NT2/D1 (cell line): ENCODE measurements around the gene CDH10.

Experiments
- DNase-seq: peaks from one replicate; pipeline ENCODE4 v3.0.0-alpha.2; 2011; ENCODE audit warnings: low read depth, low spot score
- H3K27me3 ChIP-seq: 2 replicates; pipeline ENCODE4 v1.6.0; 2011; ENCODE audit warnings: mild to moderate bottlenecking; ENCODE audit not compliant: insufficient read length, insufficient read depth
- H3K36me3 ChIP-seq: 2 replicates; pipeline ENCODE4 v1.6.1; 2011; ENCODE audit warnings: mild to moderate bottlenecking, low read length, mixed read lengths; ENCODE audit not compliant: insufficient read depth, insufficient read length
- H3K4me1 ChIP-seq: 2 replicates; pipeline ENCODE4 v1.5.1; 2011; ENCODE audit not compliant: insufficient read depth, insufficient read length
- H3K4me3 ChIP-seq: 2 replicates; pipeline ENCODE4 v1.5.1; 2011; ENCODE audit warnings: low read depth; ENCODE audit not compliant: insufficient read length
- H3K9ac ChIP-seq: 2 replicates; pipeline ENCODE4 v1.6.0; 2011; ENCODE audit warnings: low read depth; ENCODE audit not compliant: insufficient read length
- H3K9me3 ChIP-seq: 2 replicates; pipeline ENCODE4 v1.5.1; 2011; ENCODE audit warnings: mild to moderate bottlenecking, low read length; ENCODE audit not compliant: insufficient read depth
- SUZ12 ChIP-seq: IDR thresholded peaks from 2 replicates; pipeline ENCODE4 v1.6.1; 2011; ENCODE audit not compliant: insufficient read length, insufficient read depth; ENCODE audit errors: extremely low read depth
- YY1 ChIP-seq: IDR thresholded peaks from 2 replicates; pipeline ENCODE4 v1.6.1; 2011; ENCODE audit not compliant: insufficient read length, insufficient read depth
- ZNF274 ChIP-seq: IDR thresholded peaks from 2 replicates; pipeline ENCODE4 v1.6.1; 2011; ENCODE audit warnings: mild to moderate bottlenecking, low read depth, low read length

The CDH10 gene

DNA sequence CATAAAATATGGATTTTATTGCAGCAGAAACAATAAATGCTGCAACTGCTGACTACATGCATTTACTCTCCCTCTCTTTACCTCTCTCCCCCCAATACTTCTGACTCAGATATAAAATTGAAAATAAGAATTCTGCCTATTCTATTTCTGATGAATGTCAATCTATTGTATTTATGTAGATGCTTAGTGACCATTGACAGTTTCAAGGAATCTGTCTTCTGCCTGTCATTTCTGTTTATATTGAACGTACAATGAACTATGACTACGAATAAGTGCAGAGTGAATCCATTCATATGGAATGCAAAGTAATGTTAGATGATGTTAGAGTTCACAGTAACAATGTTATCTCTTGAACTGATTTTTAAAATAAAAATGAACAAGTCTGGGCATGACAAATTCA, 898 bp downstream of the CDH10 start:
- Histone ChIP-seq H3K27me3 (no peaks in the 10 kb centered on the region), H3K36me3 (no peaks in the 10 kb centered on the region), H3K4me1 (no peaks in the 10 kb centered on the region), H3K9ac (no peak overlapping the region), H3K9me3 (no peaks in the 10 kb centered on the region), H3K4me3 (no peak overlapping the region)
- no peak for DNase-seq
- TF ChIP-seq YY1, result no peak
- TF ChIP-seq SUZ12, result no peak
- no peak for TF ChIP-seq ZNF274

DNA sequence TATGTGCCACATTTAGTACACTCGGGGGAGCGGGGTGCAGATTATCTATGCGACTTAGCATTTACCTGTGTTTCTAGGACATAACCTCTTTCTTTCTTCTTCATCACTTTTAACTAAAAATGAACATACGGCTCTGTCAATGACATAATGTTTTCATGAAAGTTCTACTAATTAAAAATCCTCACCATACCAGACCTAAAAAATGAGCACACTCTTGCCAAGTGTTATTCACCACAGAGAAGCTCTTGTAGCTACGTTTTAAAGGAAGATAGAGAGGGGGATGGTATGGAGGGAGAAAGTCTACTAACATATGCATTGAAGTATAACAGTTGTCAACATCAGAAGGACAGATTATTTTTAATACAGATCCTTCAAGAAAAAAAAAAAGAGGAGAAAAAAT, 1.6 kb downstream of the CDH10 start:
- no peak for DNase-seq
- H3K9ac ChIP-seq, result no peak overlapping the region

DNA sequence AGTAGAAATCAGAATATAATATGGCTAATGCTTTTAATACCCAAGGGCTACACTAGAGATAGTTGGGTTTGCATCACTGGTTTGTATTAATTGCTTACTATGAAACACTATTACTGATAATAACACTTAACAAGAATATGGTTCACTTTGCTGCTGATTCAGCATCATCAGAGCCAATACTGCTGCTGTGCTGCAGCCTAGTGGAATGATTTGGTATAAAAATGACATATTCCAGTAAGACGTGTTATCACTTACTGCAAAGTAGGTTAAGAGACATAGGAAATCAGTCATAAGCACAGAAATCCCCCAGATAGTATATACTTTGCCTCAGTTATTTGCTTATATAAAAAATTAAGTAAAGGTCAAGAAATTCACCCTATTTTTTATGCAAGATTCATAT, 2.8 kb downstream of the CDH10 start:
- no peak for TF ChIP-seq SUZ12
- TF ChIP-seq ZNF274, result no peak
- TF ChIP-seq YY1, result no peak
- H3K4me3 ChIP-seq, result no peak overlapping the region
- H3K4me1 ChIP-seq, result no peaks in the 10 kb centered on the region
- H3K27me3 ChIP-seq, result no peaks in the 10 kb centered on the region
- no peak overlapping the region for H3K9ac ChIP-seq
- no peaks in the 10 kb centered on the region for H3K36me3 ChIP-seq
- no peak for DNase-seq
- H3K9me3 ChIP-seq, result no peaks in the 10 kb centered on the region

More for the DNA sequence above, 1.6 kb downstream of the CDH10 start:
- Histone ChIP-seq H3K36me3 (no peaks in the 10 kb centered on the region), H3K4me3 (no peak overlapping the region), H3K27me3 (no peaks in the 10 kb centered on the region), H3K4me1 (no peaks in the 10 kb centered on the region), H3K9me3 (no peaks in the 10 kb centered on the region)
- TF ChIP-seq SUZ12 (no peak), ZNF274 (no peak), YY1 (no peak)

DNA sequence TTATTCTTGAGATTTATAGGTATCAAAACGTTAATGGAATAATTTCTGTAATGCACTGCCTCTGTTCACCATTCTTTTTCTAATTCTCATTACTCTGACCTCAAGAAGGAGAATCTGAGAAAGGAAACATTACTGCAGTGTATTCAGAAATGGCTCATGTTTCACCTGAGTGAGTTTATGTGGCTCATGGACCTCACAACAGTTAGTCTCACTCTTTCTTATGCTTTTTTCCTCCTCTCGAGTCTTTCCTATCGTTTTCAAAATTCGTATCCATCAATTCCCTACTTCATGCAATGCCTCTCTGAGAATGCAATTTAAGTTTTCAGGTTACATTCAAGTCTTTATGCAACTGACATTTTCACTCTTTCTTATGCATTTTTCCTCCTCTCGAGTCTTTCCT, 9.6 kb downstream of the CDH10 start:
- Histone ChIP-seq H3K27me3 (no peaks in the 10 kb centered on the region), H3K4me1 (no peaks in the 10 kb centered on the region), H3K9ac (no peak overlapping the region), H3K9me3 (no peaks in the 10 kb centered on the region), H3K4me3 (no peak overlapping the region), H3K36me3 (no peaks in the 10 kb centered on the region)
- no peak for DNase-seq
- no peak for TF ChIP-seq SUZ12
- TF ChIP-seq ZNF274, result no peak
- no peak for TF ChIP-seq YY1

DNA sequence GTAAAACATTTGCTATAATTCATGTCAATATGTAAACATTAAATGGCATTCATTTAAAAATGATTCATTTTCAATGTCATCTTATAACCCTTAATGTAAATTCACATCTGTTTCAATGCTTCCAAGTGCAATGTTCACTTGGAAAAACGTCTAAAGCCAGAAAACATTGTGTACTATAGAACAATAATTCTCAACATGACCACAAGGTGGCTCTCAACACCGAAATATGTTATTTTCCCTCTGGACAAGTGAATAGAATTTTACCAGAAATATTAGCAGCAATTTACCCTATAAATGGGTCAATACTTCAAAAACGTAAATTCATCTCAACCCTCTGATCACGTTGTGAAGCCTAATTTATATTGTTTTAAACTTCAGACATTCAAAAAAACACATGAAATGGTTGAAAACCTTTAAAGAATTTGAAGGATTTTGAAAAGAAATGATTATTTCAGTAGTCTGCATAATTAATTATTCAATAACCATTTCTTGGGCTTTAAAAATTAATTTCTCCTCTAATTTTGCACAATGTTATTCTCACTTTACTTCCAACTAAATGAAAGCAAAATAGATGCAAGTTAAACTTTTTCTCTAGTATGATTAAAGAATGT, 11.0 kb downstream of the CDH10 start:
- no peaks in the 10 kb centered on the region for H3K27me3 ChIP-seq
- TF ChIP-seq YY1, result no peak
- TF ChIP-seq ZNF274, result no peak
- TF ChIP-seq SUZ12, result no peak
- H3K4me1 ChIP-seq, result no peaks in the 10 kb centered on the region
- no peaks in the 10 kb centered on the region for H3K9me3 ChIP-seq
- H3K36me3 ChIP-seq, result no peaks in the 10 kb centered on the region
- peak; percentile 22 for DNase-seq
- no peak overlapping the region for H3K9ac ChIP-seq
- H3K4me3 ChIP-seq, result no peak overlapping the region

DNA sequence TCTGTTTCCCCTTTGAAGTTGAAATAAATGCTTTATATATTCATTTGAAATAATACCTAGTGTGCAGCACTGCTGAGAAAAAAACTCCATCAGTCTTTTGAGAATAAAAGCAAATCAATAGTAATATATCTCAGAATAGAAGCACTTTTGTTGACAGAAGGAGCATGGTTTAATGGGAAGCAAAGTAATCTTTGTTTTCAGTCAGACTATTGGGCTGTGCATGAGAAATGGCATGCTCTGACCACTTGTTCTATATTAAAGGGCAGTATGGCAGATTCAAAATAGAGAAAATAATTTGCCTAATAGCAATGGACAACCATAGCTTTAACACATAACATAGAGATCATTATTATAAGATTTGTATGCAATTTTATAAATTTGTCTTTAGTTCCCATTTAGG, 12.4 kb downstream of the CDH10 start:
- no peaks in the 10 kb centered on the region for H3K9me3 ChIP-seq
- no peak for DNase-seq
- H3K27me3 ChIP-seq, result no peaks in the 10 kb centered on the region
- no peak overlapping the region for H3K4me3 ChIP-seq
- H3K36me3 ChIP-seq, result no peaks in the 10 kb centered on the region
- H3K4me1 ChIP-seq, result no peaks in the 10 kb centered on the region
- no peak overlapping the region for H3K9ac ChIP-seq
- TF ChIP-seq YY1, result no peak
- no peak for TF ChIP-seq SUZ12
- TF ChIP-seq ZNF274, result no peak

DNA sequence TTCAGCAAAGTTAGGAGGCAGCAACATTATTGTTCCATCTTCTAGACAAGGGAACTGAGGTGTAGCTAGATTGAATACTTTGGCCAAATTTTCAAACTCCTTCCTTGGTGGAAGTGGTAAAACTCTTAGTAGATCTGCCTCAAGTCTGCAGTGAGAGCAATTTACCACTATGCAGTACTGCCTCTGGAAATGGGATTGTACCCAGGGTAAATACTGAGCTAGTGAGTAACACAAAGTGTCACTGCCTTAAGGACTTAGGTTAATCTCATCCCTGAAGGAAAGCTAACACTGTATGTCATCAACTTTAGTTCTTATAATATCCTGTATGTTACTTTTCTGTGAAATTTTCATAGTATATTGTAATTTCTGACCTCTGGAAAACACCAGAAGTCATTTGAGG, 13.9 kb downstream of the CDH10 start:
- H3K9me3 ChIP-seq, result no peaks in the 10 kb centered on the region
- no peak overlapping the region for H3K9ac ChIP-seq
- no peaks in the 10 kb centered on the region for H3K27me3 ChIP-seq
- H3K4me1 ChIP-seq, result no peaks in the 10 kb centered on the region
- no peak for DNase-seq
- no peaks in the 10 kb centered on the region for H3K36me3 ChIP-seq
- TF ChIP-seq YY1 (no peak), ZNF274 (no peak), SUZ12 (no peak)
- H3K4me3 ChIP-seq, result no peak overlapping the region

DNA sequence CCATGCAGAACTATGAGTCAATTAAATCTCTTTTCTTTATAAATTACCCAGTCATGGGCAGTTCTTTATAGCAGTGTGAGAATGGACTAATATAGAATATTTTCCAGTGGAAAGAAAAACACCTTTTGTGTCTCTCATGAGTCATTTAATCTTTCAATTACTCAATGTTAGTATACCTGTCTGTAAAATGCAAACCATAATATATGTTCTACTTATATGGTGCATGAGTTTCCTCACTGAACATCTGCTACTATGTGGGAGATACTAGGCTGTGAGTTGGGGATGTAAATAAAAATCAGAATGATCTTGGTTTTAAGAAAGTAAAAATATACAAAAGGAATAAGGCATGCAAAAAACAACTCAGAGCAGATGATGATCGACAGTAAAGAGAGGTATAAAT, 15.0 kb downstream of the CDH10 start:
- H3K4me3 ChIP-seq, result no peak overlapping the region
- no peak for DNase-seq
- H3K9me3 ChIP-seq, result no peaks in the 10 kb centered on the region
- H3K36me3 ChIP-seq, result no peaks in the 10 kb centered on the region
- no peak overlapping the region for H3K9ac ChIP-seq
- H3K27me3 ChIP-seq, result no peaks in the 10 kb centered on the region
- TF ChIP-seq ZNF274 (no peak), YY1 (no peak), SUZ12 (no peak)
- H3K4me1 ChIP-seq, result no peaks in the 10 kb centered on the region
